Esophagus squamous epithelium (tissue), 4 donors: ENCODE data around the gene SIX2.

ENCODE experiments used
- POLR2A ChIP-seq, 4 donors: fragments of 450-650 bp; IDR thresholded peaks; one replicate each; pipeline ENCODE4 v1.6.1; 2017; ENCODE audit warnings: antibody characterized with exemption in 4 of 4, mild to moderate bottlenecking in 4 of 4, moderate library complexity in 3 of 4
- TF ChIP-seq, protein P1 (sequence below), 6 experiments: fragments of 450-650 bp in 4 of 6; fragments of 200-600 bp in 2 of 6; sonication (generic) in 2 of 6; IDR thresholded peaks; one replicate each; pipeline ENCODE4 v1.5.1; 2016 to 2019; ENCODE audit warnings: antibody characterized with exemption in 6 of 6, mild to moderate bottlenecking in 4 of 6, moderate library complexity in 4 of 6

DNA sequence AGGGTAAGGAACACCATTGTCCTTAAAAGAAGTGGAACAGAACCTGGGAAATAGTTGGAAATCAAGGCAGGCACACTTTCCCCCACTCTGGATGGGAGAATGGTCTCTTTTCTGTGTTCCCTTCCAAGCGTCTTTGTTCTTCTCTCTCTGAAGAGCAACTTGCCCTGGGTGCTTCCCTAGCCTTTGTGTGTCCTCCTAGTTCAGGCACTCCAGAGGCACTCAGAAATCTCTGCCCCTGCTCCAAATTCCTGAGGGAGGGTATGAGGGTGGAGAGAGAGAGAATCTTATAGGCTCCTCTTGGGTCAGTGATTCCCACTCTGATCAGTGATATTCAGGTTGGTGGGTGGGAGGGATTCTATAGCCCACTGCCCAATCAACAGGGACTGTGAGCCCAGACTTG lies 8.8 kb upstream of the SIX2 start:
- TF ChIP-seq, protein P1, sequence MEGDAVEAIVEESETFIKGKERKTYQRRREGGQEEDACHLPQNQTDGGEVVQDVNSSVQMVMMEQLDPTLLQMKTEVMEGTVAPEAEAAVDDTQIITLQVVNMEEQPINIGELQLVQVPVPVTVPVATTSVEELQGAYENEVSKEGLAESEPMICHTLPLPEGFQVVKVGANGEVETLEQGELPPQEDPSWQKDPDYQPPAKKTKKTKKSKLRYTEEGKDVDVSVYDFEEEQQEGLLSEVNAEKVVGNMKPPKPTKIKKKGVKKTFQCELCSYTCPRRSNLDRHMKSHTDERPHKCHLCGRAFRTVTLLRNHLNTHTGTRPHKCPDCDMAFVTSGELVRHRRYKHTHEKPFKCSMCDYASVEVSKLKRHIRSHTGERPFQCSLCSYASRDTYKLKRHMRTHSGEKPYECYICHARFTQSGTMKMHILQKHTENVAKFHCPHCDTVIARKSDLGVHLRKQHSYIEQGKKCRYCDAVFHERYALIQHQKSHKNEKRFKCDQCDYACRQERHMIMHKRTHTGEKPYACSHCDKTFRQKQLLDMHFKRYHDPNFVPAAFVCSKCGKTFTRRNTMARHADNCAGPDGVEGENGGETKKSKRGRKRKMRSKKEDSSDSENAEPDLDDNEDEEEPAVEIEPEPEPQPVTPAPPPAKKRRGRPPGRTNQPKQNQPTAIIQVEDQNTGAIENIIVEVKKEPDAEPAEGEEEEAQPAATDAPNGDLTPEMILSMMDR (IDR thresholded peaks at IDR 0.05), result no peak
- TF ChIP-seq POLR2A (IDR thresholded peaks at IDR 0.05), result no peak
